Measurements from ENCODE around the gene COQ10A. TPM values are rescaled to one million over a fixed set of nuclear protein-coding genes. Genes with fewer than 3 reads are reported as not detected.

The COQ10A gene
- total and polyA plus RNA-seq, 9 of the 15 experiments (the other 6 are each of a cell fraction or from before 2014, with no cell fraction given), result 3.1 to 26.4 (median 12.7) TPM

DNA sequence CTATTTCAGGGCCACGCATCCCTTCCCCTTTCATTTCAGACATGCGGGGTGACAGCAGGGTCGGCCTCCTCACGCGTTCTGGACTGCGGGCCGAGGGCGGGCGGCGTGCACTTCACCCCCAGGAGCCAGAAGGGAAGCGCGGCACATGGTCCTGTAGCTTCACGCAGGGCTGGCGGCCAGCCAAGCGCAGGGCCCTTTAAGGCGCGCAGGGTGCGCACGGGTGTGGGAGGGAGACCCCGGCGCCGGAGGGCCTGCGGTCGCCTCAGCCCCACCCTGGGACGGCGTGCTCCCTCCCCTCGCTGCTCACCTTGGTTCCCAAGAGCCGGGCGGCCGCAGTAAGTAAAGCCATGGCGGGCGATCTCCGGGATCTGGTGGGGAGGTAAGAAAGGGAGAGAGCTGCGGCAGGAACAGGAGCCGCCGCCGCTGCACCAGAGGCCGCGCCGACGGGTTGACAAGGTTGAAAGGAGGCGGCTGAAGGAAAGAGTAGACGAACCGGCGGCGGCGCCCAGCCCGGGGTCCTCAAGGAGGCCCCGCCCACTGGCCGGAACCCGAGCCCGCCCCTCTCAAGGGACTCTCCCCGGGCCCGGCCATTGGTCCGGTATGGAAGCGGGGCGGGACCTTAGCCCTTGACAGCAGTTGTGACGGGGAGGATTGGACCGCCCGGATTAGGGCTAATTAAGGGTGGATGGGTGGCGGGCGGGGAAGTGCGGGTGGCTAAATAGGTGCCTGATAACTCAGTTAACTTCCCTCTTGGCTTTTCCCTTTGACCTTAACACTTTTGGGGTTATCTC is 33.3 kb downstream of the COQ10A start, which contains the start of gene CS (continued):
- no peak for TF ChIP-seq MBD1 (CRISPR knock-in tag; IDR thresholded peaks at IDR 0.05)
- no peak for TF ChIP-seq HDAC3 (IDR thresholded peaks at IDR 0.05; ENCODE audit: borderline replicate concordance, partially characterized antibody)
- TF ChIP-seq ZNF253 (CRISPR knock-in tag; conservative IDR thresholded peaks at IDR 0.05), result no peak
- TF ChIP-seq, protein P1, sequence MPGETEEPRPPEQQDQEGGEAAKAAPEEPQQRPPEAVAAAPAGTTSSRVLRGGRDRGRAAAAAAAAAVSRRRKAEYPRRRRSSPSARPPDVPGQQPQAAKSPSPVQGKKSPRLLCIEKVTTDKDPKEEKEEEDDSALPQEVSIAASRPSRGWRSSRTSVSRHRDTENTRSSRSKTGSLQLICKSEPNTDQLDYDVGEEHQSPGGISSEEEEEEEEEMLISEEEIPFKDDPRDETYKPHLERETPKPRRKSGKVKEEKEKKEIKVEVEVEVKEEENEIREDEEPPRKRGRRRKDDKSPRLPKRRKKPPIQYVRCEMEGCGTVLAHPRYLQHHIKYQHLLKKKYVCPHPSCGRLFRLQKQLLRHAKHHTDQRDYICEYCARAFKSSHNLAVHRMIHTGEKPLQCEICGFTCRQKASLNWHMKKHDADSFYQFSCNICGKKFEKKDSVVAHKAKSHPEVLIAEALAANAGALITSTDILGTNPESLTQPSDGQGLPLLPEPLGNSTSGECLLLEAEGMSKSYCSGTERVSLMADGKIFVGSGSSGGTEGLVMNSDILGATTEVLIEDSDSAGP (CRISPR knock-in tag; IDR thresholded peaks at IDR 0.05), result peak; percentile 98
- no peak for TF ChIP-seq HNRNPH1 (optimal IDR thresholded peaks at IDR 0.05; ENCODE audit: low read depth, low read length)
- no peak for TF ChIP-seq ZNF239 (CRISPR knock-in tag; IDR thresholded peaks at IDR 0.05)
- peak; percentile 84 for TF ChIP-seq GABPA (tag; conservative IDR thresholded peaks at IDR 0.05; ENCODE audit: low read depth)
- no peak for TF ChIP-seq RBM25 (IDR thresholded peaks at IDR 0.05; ENCODE audit: low read depth, low read length, severe bottlenecking)
- no peak for TF ChIP-seq TRIM24 (IDR thresholded peaks at IDR 0.05)
- TF ChIP-seq ZSCAN32 (CRISPR knock-in tag; IDR thresholded peaks at IDR 0.05), result no peak
- TF ChIP-seq HOXB6 (CRISPR knock-in tag; IDR thresholded peaks at IDR 0.05; ENCODE audit: borderline replicate concordance), result no peak
- TF ChIP-seq SETDB1 (IDR thresholded peaks at IDR 0.05; ENCODE audit: low read length), result no peak
- TF ChIP-seq FOXA3 (CRISPR knock-in tag; conservative IDR thresholded peaks at IDR 0.05 in 1 of 2, IDR thresholded peaks at IDR 0.05 in 1 of 2), result peak in 1 of 2 experiments; percentile 81; a peak in 2 of 4 replicates
- TF ChIP-seq, protein P2, sequence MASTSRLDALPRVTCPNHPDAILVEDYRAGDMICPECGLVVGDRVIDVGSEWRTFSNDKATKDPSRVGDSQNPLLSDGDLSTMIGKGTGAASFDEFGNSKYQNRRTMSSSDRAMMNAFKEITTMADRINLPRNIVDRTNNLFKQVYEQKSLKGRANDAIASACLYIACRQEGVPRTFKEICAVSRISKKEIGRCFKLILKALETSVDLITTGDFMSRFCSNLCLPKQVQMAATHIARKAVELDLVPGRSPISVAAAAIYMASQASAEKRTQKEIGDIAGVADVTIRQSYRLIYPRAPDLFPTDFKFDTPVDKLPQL (IDR thresholded peaks at IDR 0.05; ENCODE audit: extremely low read depth, insufficient read length), result no peak
- no peak for TF ChIP-seq FOXO4 (CRISPR knock-in tag; IDR thresholded peaks at IDR 0.05)
- TF ChIP-seq ZNF197 (CRISPR knock-in tag; IDR thresholded peaks at IDR 0.05; ENCODE audit: low read depth), result no peak; the same call in 1 of the 2 replicates
- peak; percentile 71 for TF ChIP-seq SP2 (IDR thresholded peaks at IDR 0.05; ENCODE audit: extremely low read depth, low read depth, low read length, poor library complexity, severe bottlenecking)

All from K562 (cell line).